Embryonic facial prominence (tissue), 1 donor: ENCODE measurements around the gene CDON.
A peak's percentile ranks its signal among the peaks of the same experiment; 100 is the strongest.

Experiments
- DNase-seq: peaks from one replicate; pipeline ENCODE4 v3.0.0-alpha.2; 2016; ENCODE audit errors: extremely low spot score

The CDON gene

DNA sequence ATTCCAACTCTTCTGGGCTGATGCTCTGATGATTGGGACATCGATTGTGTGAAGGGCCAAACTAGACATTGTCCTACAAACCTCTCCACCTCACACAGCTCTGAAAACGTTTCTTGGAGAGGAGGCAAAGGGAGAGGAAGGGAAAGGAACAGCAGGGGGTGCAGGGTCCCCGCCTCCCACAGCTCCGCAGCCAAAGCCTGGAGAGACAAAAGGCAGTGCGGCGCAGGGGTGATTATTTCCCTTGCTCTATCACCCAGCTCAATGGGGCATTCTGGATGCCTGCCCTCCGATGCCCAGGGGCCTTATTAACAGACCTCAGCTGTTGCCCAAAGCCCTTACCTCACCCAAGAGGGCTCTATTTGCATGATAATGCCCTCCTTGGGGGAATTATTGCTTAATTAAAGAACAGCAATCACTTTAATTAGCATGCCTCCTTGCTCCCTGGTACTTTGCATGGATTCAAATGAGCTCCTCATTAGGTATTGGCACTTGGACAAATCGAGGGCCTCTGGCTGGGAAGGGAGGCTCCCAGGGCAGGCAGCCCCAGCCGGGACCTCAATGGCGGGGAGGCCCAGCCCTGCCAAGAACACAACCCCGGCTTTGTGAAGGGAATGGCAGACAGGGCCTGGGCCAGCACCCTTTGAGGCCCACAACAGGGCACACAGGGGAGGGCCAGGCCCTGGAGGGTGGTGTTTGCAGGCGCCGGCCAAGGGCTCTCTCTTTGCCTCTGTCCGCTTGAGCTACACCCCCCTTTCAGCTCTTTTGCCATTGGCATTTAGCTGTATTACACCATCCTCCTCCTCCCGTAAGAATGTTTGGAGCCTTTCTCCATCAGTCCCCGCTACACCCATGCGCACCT, 19.8 kb upstream of the CDON start:
- no peak for DNase-seq

DNA sequence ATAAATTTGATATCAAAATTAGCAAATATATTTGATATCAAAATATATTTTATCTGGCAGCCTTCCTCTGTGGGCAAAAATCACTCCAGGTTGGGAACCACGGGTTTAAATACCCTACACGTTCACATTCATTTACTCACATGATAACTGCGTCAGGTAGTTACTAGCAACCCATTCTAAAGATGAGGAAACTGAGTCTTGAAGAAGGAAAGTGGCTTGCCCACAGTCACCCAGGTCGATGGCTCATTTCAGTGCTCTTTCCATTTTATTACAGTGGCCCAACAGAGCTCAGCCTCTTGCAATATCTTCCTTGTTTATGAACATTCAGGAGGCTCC, 19.2 kb upstream of the CDON start:
- no peak for DNase-seq

DNA sequence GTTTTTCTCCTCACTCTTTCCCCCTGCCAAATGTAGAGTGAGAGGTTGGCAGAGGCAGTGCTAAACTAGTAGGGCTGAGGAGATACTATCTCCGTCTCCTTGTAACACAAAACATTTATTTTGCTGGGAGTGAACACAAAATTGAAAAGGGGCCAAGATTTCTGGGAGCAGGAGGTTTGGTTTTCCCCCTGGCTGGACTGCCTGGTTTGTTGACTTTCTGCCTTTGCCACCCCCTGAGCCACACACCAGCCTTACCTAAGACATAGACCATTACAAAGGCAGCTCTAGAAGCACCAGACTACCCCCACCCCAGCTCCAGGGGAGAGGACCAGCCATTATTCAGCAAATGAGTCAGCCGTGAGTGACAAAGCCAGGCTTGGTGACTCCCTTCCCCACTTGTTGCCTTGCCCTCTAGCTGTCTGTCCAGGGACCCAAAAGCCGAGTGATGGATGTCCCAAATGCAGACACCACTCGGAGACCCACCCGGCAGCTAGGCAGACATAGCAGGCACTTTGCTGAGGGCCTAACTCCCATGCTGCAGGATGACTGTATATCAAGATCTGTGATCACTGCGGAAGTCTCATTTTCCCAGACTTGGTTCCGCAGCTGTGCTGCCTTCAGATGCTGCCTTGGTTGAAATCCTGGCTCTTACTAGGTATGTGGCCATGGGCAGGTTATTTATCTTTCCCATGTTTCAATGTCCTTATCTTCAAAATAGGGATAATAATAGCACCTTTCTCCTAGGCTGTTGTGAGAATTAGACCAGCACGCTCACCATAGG, 17.7 kb upstream of the CDON start:
- DNase-seq: peak; percentile 47

GRCh38 chr11:126079621-126080124, 17.0 kb upstream of the CDON start:
- no peak for DNase-seq

GRCh38 chr11:126076641-126077040, 14.0 kb upstream of the CDON start:
- DNase-seq: no peak

GRCh38 chr11:126072801-126073594, 10.3 kb upstream of the CDON start:
- DNase-seq: no peak

- DNase-seq: no peak
Measured at GRCh38 chr11:126072141-126072741, 9.6 kb upstream of the CDON start.

DNA sequence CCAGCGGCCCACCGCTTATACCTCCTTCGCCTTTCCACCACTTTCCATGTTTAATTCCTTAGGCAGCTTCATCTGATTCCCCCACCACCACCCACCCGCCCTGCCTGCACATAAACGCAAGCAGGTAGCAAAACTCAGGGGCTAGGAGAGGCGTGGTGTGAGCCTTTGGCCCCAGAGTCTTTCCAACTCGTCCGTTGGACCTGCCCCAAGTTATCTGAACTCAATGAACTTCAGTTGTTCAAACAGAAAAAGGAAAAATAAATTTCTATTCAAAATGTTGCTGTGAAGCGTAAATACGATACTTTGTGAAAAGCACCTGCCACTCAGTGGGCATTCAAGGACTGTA, 814 bp upstream of the CDON start:
- no peak for DNase-seq

DNA sequence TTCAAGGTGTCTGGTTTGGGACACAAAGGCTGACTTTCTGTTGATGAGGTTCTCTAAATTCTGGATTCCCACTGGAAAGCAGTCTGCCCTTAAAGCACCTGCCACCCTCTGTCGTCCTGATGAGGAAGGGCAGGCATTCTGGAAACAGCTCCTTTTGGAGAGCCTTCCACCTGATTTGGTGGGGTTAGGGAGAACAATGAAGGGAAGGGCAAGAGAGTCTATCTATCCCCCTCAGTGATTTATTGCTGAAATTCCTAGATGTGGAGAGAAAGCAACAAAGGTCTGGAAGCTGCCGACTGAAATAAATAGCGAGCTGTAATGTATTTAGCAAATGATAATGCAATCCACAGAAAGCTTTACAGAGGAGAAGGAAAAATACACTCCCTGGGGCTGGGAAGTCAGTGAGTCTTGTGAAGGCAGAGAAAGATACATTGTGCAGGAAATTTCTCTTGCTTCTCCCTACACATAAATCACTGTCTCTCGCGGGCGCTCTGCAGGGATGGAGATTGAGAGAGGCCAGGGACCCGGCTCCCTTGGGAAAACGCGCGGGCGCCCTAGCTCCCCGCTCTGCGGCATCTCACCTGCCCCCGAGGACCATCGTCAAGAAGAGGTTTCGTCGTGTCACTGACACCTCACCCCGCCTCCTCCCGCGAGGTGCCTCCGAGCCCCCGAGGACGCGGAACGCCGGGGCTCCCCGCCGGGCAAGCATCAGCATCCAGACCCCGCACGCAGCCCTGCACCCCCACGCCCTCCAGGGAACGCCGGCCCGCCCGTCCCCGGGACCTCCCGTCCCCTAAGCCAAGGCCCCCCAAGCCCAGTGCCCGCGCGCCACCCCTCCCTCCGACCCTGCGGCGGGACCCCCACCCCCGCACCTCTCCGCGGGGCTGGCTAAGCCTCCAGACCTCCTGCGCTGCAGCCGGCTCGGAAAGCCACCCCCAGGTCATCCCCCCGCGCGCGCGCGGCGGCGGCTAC, 673 bp downstream of the CDON start:
- no peak for DNase-seq

DNA sequence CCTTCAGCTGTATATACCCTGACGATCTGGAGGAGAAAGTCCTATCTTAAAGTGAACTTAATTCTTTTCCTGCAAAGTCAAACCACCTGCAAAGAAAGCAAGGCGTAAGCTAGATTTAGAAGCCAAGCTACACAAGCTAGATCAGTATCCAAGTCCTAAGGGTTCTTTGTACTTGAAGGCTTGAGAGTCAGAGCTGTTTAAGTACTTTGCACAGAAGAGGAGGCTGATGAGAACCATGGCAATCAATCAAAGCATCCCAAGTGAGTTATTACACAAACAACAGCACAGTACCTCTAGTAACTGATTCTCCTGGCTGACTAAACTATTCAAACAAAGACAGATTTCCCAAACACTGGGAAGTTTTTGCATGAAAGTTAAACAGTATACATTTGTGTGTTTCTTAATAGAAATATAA, 1.9 kb downstream of the CDON start:
- peak; percentile 50 for DNase-seq

GRCh38 chr11:126059238-126059781, 3.4 kb downstream of the CDON start:
- peak; percentile 49 for DNase-seq

DNA sequence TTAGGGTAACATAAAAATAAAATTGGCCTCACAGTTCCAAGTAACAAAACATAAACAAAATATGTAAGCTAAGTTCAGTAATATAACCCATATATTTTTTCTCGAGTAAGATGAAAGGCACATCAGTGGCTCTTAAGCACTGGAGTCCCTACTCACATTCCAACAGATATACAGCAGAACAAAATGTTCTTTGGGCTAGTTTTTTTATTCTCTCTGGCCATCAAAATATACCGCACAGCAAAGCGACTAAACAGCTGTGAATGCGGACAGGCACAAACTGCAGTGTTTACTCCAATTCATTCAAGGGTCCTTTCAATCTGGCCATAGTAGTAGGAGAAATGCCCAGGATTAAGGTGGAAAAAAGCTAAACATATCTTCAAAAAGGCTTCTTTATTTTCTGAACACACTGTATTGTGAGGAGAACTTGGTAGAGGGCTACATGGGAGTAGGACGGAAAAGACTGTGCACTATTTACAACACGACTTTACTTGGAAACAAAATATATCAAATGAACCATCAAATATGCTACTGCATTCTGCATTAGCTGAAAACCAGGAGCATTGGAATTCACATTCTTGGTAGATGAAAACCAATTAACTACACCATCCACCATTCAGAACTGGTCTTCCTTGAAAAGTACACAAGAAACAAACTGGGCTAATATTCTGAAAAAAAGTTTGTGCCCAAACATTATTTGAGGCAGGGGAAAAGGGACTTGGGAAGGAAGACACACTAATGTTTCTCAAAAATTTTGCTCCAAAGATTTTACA, 4.4 kb downstream of the CDON start:
- no peak for DNase-seq

GRCh38 chr11:126054882-126055281, 7.8 kb downstream of the CDON start:
- no peak for DNase-seq

DNA sequence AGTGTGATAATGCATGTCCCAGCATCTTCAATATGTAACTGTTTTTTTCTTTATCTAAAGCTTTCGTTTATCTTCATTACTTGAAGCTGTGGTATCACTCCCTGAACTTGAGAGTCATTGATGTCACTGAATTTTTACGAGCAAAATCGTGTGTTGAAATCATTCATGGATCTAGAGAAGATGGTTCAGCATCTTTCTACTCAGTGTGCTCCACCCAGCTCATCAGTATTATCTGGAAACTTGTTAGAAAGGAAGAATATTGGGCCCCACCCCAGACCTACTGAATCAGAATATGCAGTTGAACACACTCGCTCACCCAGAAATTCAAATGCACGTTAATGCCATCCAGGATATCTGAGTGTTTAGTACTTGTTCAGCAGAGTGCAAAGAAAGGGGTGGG, 8.3 kb downstream of the CDON start:
- DNase-seq: no peak

DNA sequence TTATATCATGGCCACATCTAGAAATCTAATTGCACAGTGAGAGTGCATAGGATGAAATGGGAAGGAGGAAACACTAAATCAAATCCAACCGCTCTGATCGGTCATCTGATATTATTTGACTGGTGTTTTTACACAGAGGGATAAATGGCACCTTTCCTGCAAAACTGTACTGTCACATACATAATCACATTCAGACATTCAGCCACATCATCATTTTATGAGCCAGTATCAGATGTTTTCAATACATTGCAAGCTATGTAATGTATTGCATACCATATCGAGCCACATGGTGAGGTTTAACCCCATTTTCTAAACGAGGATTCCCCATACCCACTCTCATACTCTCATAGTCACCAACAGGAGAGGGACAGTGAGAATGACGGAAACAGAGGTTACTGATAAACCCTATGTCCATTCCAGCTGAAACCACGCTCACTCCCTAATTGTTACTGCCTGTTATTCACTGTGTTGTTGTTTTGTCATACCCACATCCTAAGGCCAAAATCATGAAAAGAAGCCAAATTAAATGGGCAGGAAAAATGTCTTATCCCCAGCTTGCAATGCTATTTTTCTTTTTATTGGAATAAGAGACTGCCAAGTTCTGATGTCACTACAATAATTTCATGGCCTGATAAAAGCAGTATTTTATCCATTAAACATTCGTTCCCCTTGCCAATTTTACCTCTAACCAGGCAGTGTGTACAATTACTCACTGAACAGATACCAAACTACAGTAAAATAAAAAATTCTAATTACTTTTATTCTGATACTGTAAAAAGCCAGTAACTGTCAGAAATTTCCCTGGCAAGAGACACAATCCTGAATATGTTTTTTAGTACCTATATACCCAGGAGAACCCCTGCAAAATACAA, 9.0 kb downstream of the CDON start:
- no peak for DNase-seq

GRCh38 chr11:126051117-126051516, 11.5 kb downstream of the CDON start:
- no peak for DNase-seq

- no peak for DNase-seq
Measured at GRCh38 chr11:126049159-126049558, 13.5 kb downstream of the CDON start.

DNA sequence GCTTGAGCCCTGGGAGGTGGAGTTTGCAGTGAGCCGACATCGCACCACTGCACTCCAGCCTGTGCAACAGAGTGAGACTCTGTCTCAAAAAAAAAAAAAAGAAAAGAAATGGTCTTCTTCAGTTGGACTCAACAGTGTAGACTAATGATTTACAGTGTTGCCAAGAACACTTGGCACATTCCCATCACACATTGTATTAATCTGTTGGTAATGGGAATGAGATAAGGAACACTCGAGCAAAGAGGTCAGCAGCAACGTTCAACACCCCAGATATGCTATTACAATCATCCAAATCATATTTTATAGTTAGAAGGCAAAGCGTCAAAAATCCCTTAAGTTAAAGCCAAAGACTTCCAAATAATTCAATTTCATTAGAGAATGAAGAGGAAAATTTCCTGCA, 14.5 kb downstream of the CDON start:
- no peak for DNase-seq
